Tibial nerve (tissue), 4 donors: ENCODE results near the gene TAPBPL. TPM values are rescaled to one million over a fixed set of nuclear protein-coding genes. Genes with fewer than 3 reads are reported as not detected.

Source experiments
- DNase-seq, 2 donors: peaks; one replicate each; pipeline ENCODE4 v3.0.0-alpha.2; 2019; ENCODE audit warnings: low spot score in 2 of 2
- H3K27ac ChIP-seq, 4 donors: fragments of 200-600 bp; sonication (generic) in 3 of 4; one replicate each; pipeline ENCODE4 v1.5.1; 2017 to 2019; ENCODE audit warnings: mild to moderate bottlenecking in 1 of 4
- H3K27me3 ChIP-seq, 2 donors: fragments of 200-600 bp; sonication (generic) in 1 of 2; one replicate each; pipeline versions ENCODE4 v1.5.1 to v1.6.0; 2017 to 2019
- H3K36me3 ChIP-seq, 3 donors: fragments of 200-600 bp; sonication (generic); one replicate each; pipeline ENCODE4 v1.5.1; 2018 to 2019
- H3K4me1 ChIP-seq, 4 donors: fragments of 200-600 bp; sonication (generic) in 3 of 4; one replicate each; pipeline ENCODE4 v1.5.1; 2017 to 2019
- H3K4me3 ChIP-seq, 4 donors: fragments of 200-600 bp; sonication (generic) in 3 of 4; one replicate each; pipeline ENCODE4 v1.5.1; 2017 to 2019; ENCODE audit warnings: mild to moderate bottlenecking in 1 of 4, moderate library complexity in 1 of 4
- H3K9me3 ChIP-seq, 4 donors: fragments of 200-600 bp; sonication (generic) in 3 of 4; one replicate each; pipeline ENCODE4 v1.5.1; 2017 to 2019
- EP300 ChIP-seq, 2 donors: sonication (generic); formaldehyde crosslinking; IDR thresholded peaks; one replicate each; pipeline ENCODE4 v1.6.1; 2017; ENCODE audit warnings: antibody characterized with exemption in 2 of 2, mild to moderate bottlenecking in 1 of 2
- POLR2A ChIP-seq, 2 donors: fragments of 450-650 bp; IDR thresholded peaks; one replicate each; pipeline ENCODE4 v1.6.1; 2017; ENCODE audit warnings: antibody characterized with exemption in 2 of 2, mild to moderate bottlenecking in 2 of 2, moderate library complexity in 2 of 2
- WGBS, 2 donors: methylation state at CpG; one replicate each; pipeline ENCODE4 v1.1.5; 2018; 5-methylcytosine and 5-hydroxymethylcytosine counted together
- total RNA-seq, 4 donors: library from RNA; depleted of rRNA; stranded (reverse); fragments of >200 nt; gene quantifications; one replicate each; pipeline ENCODE4 v1.1.0, GENCODE V29; 2016
- TF ChIP-seq, protein P1 (sequence below), 5 experiments: fragments of 200-600 bp in 3 of 5; fragments of 450-650 bp in 2 of 5; sonication (generic) in 3 of 5; IDR thresholded peaks; one replicate each; pipeline ENCODE4 v1.5.1; 2016 to 2019; ENCODE audit warnings: antibody characterized with exemption in 5 of 5, mild to moderate bottlenecking in 3 of 5, moderate library complexity in 2 of 5

TAPBPL gene
- total RNA-seq, 4 donors from 2014 or later = 13.9 to 31.9 (median 25.2) TPM

DNA sequence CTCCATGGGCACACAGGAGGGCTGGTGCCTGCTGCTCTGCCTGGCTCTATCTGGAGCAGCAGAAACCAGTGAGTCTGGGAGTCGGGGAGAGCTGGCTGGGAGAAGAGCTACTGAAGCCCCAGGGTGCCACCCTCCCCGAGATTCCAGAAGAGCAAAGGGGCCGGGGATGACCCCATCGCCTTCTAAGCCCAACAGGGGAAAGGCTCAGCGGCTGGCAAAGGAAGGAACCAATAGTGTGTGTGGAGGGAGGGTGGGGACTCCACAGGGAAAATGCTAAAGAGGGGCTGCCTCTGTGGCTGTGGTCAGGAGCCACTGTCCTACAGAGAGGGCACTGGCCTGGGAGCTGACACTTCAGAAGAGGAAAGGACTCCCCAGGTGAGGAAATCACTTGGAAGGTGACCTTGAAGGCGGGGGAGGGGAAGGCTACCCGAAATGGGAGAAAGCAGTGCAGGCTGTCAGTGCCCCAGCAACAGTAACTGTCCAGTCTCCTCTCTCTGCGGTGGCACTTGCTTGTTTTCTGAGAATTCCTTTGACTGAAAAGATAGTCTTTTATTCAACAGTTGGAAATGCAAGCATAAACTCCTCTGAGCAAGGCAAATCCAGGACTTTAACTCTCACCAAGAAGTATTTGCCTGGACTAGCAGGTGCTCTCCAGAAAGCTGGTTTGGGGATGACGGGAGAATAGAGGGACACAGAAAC lies 552 bp downstream of the TAPBPL start:
- no peaks in the 10 kb centered on the region for H3K9me3 ChIP-seq
- 6 to 9% methylated on average over 9 of the region's 9 CpGs for WGBS, 2 donors
- H3K27ac ChIP-seq = peak overlapping the region; percentile 88 to 99 (median 92)
- H3K4me3 ChIP-seq = peak overlapping the region; percentile 39 to 76 (median 62)
- H3K4me1 ChIP-seq = peaks cover 0 to 28% (median 21%) of the 10 kb centered on the region in 4 donors
- H3K36me3 ChIP-seq = peaks cover 0 to 40% (median 5%) of the 10 kb centered on the region in 3 donors
- no peak for TF ChIP-seq POLR2A (IDR thresholded peaks at IDR 0.05)
- TF ChIP-seq, protein P1, sequence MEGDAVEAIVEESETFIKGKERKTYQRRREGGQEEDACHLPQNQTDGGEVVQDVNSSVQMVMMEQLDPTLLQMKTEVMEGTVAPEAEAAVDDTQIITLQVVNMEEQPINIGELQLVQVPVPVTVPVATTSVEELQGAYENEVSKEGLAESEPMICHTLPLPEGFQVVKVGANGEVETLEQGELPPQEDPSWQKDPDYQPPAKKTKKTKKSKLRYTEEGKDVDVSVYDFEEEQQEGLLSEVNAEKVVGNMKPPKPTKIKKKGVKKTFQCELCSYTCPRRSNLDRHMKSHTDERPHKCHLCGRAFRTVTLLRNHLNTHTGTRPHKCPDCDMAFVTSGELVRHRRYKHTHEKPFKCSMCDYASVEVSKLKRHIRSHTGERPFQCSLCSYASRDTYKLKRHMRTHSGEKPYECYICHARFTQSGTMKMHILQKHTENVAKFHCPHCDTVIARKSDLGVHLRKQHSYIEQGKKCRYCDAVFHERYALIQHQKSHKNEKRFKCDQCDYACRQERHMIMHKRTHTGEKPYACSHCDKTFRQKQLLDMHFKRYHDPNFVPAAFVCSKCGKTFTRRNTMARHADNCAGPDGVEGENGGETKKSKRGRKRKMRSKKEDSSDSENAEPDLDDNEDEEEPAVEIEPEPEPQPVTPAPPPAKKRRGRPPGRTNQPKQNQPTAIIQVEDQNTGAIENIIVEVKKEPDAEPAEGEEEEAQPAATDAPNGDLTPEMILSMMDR (IDR thresholded peaks at IDR 0.05) = no peak
- no peak for TF ChIP-seq EP300 (IDR thresholded peaks at IDR 0.05)
- no peaks in the 10 kb centered on the region for H3K27me3 ChIP-seq
- DNase-seq = peak in 1 of 2 donors; percentile 33

GRCh38 chr12:6452944-6453630 lies 1.2 kb downstream of the TAPBPL start:
- H3K4me3 ChIP-seq = peak overlapping the region; percentile 39 to 76 (median 62)
- H3K4me1 ChIP-seq = peaks cover 0 to 28% (median 21%) of the 10 kb centered on the region in 4 donors
- DNase-seq = no peak
- TF ChIP-seq, protein P1 (IDR thresholded peaks at IDR 0.05) = no peak
- peak in 1 of 2 donors; percentile 15 for TF ChIP-seq EP300 (IDR thresholded peaks at IDR 0.05)
- H3K27ac ChIP-seq = peak overlapping the region; percentile 88 to 99 (median 92)
- no peaks in the 10 kb centered on the region for H3K27me3 ChIP-seq
- WGBS, 2 donors = 41 to 52% methylated on average over 15 to 16 of the region's 17 CpGs
- no peaks in the 10 kb centered on the region for H3K9me3 ChIP-seq
- peaks cover 0 to 40% (median 12%) of the 10 kb centered on the region in 3 donors for H3K36me3 ChIP-seq

DNA sequence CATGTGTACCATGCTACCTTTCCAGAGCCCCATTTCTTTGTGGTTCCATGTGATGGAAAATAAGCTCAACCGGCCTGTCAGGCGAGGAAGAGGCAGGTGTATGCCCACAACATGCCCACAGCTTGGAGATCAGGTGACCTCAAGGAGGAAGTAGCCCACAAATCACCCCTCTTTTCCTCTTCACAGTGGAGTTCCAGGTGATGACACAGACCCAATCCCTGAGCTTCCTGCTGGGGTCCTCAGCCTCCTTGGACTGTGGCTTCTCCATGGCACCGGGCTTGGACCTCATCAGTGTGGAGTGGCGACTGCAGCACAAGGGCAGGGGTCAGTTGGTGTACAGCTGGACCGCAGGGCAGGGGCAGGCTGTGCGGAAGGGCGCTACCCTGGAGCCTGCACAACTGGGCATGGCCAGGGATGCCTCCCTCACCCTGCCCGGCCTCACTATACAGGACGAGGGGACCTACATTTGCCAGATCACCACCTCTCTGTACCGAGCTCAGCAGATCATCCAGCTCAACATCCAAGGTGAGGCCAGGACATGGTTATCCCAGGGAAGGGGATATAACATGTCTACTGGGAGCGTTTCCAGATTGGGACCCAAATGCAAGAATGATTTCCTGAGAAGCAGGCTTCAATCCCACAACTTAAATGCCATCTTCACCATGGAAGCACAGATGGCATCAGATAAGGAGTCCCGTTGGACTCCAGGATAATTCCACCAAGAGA lies 5.5 kb downstream of the TAPBPL start:
- Histone ChIP-seq H3K9me3 (no peaks in the 10 kb centered on the region), H3K27me3 (no peaks in the 10 kb centered on the region)
- 84 to 86% methylated on average over 5 to 12 of the region's 12 CpGs for WGBS, 2 donors

GRCh38 chr12:6458281-6459003 lies 6.6 kb downstream of the TAPBPL start:
- DNase-seq = no peak
- Histone ChIP-seq H3K27me3 (no peaks in the 10 kb centered on the region), H3K4me3 (no peak overlapping the region), H3K36me3 (peaks cover 0 to 90% (median 22%) of the 10 kb centered on the region in 3 donors), H3K27ac (no peak overlapping the region), H3K9me3 (no peaks in the 10 kb centered on the region), H3K4me1 (peaks cover 0 to 23% (median 15%) of the 10 kb centered on the region in 4 donors)
- TF ChIP-seq EP300 (IDR thresholded peaks at IDR 0.05) (no peak), POLR2A (IDR thresholded peaks at IDR 0.05) (no peak)
- TF ChIP-seq, protein P1 (IDR thresholded peaks at IDR 0.05) = no peak
- 92 to 93% methylated on average over 14 of the region's 14 CpGs for WGBS, 2 donors

More for the DNA sequence above, 5.5 kb downstream of the TAPBPL start:
- no peak overlapping the region for H3K4me3 ChIP-seq
- TF ChIP-seq POLR2A (IDR thresholded peaks at IDR 0.05) (no peak), EP300 (IDR thresholded peaks at IDR 0.05) (no peak)
- TF ChIP-seq, protein P1 (IDR thresholded peaks at IDR 0.05) = no peak
- peaks cover 0 to 27% (median 24%) of the 10 kb centered on the region in 4 donors for H3K4me1 ChIP-seq
- no peak overlapping the region for H3K27ac ChIP-seq
- no peak for DNase-seq
- peaks cover 0 to 79% (median 22%) of the 10 kb centered on the region in 3 donors for H3K36me3 ChIP-seq
